GM19324 (cell line): ENCODE measurements around the gene LRRC17.
"Not testable (repeated sequence)": the region's sequence is repeated elsewhere in the genome, so short reads cannot be mapped to it uniquely, and the experiment has no call there.

Experiments
- ATAC-seq: cut with Tn5 transposase; IDR thresholded peaks from one replicate; pipeline ENCODE4 v1.9.1; 2021; ENCODE audit warnings: mild to moderate bottlenecking, moderate library complexity; ENCODE audit not compliant: unreplicated experiment, low FRiP score

LRRC17 gene

GRCh38 chr7:102896585-102896984, 16.2 kb upstream of the LRRC17 start:
- ATAC-seq = no peak

- no peak for ATAC-seq
These were observed 15.6 kb upstream of the LRRC17 start for GRCh38 chr7:102897211-102897631.

GRCh38 chr7:102897856-102898531, 14.8 kb upstream of the LRRC17 start:
- ATAC-seq = no peak

- no peak for ATAC-seq
These were observed 14.3 kb upstream of the LRRC17 start for GRCh38 chr7:102898532-102898859.

GRCh38 chr7:102902052-102902451, 10.7 kb upstream of the LRRC17 start:
- ATAC-seq = not testable (repeated sequence)

GRCh38 chr7:102903576-102903975, 9.2 kb upstream of the LRRC17 start:
- not testable (repeated sequence) for ATAC-seq

GRCh38 chr7:102908676-102909075, 4.1 kb upstream of the LRRC17 start:
- no peak for ATAC-seq

GRCh38 chr7:102913826-102914225, 1.0 kb downstream of the LRRC17 start:
- ATAC-seq = no peak

- ATAC-seq = no peak
These were observed 1.8 kb downstream of the LRRC17 start for GRCh38 chr7:102914585-102914984.

GRCh38 chr7:102916426-102916825, 3.6 kb downstream of the LRRC17 start:
- ATAC-seq = no peak

- no peak for ATAC-seq
These were observed 4.1 kb downstream of the LRRC17 start for GRCh38 chr7:102916881-102917280.

GRCh38 chr7:102917436-102918353, 4.9 kb downstream of the LRRC17 start:
- ATAC-seq = no peak

- no peak for ATAC-seq
These were observed 6.0 kb downstream of the LRRC17 start for GRCh38 chr7:102918845-102919244.

GRCh38 chr7:102925976-102926782, 13.4 kb downstream of the LRRC17 start:
- ATAC-seq = no peak

- ATAC-seq = no peak
These were observed 14.0 kb downstream of the LRRC17 start for GRCh38 chr7:102926783-102927140.

- ATAC-seq = no peak
These were observed 14.6 kb downstream of the LRRC17 start for GRCh38 chr7:102927312-102927933.

- no peak for ATAC-seq
These were observed 19.0 kb downstream of the LRRC17 start for GRCh38 chr7:102931757-102932156.

GRCh38 chr7:102933763-102934162, 21.0 kb downstream of the LRRC17 start:
- no peak for ATAC-seq

- ATAC-seq = no peak
These were observed 21.4 kb downstream of the LRRC17 start for GRCh38 chr7:102934239-102934638.

GRCh38 chr7:102934701-102935100, 21.9 kb downstream of the LRRC17 start:
- ATAC-seq = no peak
